Ammon's horn (tissue), 1 donor: ENCODE measurements around the gene FNIP2.
"Not testable (repeated sequence)": the region's sequence is repeated elsewhere in the genome, so short reads cannot be mapped to it uniquely, and the experiment has no call there.

Experiments used
- DNase-seq: peaks from one replicate; pipeline ENCODE4 v3.0.0-alpha.2; 2016; ENCODE audit warnings: low spot score

Gene FNIP2

DNA sequence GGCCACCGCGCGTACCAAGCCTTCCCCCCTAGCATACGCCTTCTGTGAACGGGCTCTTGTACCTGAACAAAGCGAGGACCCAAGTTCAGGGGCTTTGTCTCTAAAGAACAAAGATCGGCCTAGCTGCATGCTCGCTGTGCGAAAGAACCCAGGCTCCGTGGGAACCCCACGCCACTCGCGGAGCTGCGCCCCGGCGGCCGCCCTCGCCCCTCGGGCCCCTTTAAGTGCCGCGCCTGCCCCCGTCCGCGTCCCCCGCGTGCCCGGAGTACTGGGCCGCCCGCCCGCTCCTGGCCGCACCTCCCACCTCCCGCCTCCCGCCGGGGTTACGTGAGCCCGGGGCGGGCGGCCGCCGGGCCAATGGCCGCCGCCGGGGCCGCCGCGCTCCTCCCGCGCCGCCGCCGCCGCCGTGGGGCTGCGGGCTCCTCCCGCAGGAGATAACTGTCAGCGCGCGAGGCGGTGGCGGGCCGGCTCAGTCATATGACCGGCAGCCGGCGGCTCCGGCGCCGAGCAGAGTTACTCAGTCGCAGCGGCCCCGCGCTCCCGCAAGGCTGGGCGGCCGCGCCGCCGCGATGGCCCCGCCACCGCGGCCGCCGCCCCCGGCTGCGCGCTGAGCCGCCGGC, at the start of gene FNIP2:
Gene FNIP2, plus strand, starts transcription at position 472 of the 620 bp plus-strand sequence. CDS start 187 bp downstream, outside the sequence.
- DNase-seq, result peak; percentile 89

DNA sequence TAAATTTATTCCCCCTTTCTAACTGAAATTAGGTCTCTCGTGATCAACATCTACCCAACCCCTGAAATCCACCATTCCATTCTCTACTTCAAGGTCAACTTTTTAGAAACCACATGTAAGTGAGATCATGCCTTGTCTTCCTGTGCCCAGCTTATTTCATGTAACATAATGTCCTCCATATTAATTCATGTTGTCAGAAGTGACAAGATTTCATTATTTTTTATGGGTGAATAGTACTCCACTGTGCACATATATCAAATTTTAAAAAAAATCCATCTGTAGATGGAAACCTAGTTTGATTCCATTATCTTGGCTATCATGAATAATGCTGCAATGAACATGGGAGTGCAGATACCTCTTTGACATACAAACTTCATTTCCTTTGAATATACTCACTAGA, 47.1 kb upstream of the FNIP2 start:
- no peak for DNase-seq

- peak; percentile 69 for DNase-seq
Observed at GRCh38 chr4:158722291-158722916, 46.4 kb upstream of the FNIP2 start.

DNA sequence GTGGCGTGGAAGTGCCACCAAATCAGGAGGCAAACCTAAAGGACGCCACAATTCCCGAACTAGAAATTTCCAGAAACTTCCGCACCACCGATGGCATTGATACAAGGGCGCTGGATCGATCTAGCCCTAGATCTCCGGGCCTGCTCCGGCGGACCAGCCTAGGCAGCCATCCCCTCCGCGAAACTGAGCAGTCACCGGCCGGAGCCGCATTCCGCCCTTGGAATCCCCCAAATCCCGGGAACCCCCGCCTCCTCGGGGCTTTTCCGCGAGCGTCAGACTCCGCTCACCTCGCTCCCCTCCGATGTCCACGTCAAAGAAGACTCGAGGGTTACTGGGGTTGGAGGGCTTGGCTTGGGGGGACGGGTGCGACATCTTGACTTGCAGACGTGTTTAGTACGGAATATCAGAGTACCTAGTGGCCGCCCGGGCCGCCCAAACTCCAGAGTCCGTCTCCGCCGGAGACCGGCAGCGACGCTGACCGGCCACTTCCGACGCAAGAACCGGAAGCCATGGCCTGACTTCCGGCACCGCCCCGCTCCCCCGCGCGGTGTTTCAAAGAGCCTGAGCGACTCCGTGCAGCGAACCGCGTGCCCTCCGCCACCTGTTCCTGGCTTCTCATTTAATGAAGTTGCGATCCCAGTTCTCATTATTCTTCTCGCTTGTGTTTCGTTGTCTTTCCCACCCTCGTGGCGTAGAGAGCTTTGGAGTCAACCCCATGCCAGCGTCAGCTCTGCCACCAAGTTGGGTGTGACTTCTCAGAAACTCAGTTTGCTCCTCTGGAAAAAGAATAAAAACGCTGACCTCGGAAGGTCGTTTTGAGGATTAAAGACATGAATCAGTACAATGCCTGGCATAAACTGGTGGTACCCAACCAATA, 45.7 kb upstream of the FNIP2 start, which contains the start of gene PPID:
Gene PPID, minus strand, starts transcription at position 480 of the 877 bp plus-strand sequence. Its CDS starts 108 bp downstream, at position 372.
- peak; percentile 89 for DNase-seq

GRCh38 chr4:158724637-158725036, 44.2 kb upstream of the FNIP2 start:
- DNase-seq, result no peak

GRCh38 chr4:158726633-158727032, 42.2 kb upstream of the FNIP2 start:
- DNase-seq, result no peak

DNA sequence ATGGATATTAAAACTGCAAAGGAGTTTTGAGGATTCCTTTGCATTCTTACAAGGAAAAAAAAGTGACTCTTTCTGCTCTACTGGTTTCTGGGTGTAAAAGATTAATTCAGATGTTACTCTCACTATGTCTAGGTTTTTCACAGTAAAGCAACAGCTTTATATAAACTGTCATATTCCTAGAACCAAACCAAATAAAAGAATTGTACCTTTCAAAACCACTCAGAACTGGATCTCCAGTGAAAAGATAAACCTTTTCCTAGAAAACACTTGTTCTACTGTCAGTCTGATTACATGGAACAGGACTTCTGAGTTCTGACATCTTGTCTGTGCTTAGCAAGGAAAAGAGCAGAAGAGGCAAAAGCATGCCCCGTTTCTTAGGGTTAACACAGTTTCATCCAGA, 40.6 kb upstream of the FNIP2 start:
- no peak for DNase-seq

DNA sequence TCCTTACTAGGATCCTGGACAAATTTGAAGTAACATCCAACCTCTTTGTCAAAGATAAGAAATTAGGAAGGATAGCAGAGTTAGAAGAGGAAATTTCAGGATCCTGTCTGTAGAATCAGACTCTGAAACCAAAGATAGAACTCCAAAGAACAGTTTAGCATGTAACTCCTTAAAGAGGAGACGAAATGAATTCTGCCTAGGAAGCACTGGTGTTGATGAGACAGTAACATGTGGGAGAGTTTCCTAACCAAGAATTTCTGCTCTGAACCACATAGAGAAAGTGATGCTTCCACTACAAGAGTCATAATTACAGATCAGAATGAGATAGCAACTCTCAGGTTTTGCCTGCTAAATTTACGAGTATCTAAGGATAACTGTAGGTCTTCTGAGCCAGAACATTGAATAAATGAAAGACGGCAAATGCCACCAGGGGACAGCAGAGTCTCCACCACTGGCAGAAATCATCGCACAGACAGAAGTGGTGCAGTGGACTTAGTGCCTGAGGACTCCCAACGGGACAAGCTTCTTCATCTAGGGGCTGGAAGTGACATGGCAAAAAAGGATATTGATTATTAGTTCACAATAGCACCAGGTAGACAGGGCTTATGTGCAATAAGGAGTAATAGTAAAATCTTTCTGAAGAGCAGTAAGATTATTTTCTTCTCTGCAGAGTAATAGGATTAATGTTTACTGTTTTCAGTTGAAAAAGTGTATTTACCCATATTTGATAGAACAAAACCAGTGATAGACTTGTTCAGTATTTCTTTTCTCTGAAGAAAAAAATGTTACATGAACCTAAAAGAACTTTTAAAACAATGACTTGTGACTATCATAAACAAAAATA, 38.9 kb upstream of the FNIP2 start:
- DNase-seq, result peak; percentile 89

- no peak for DNase-seq
Observed at GRCh38 chr4:158738866-158739265, 30.0 kb upstream of the FNIP2 start.

GRCh38 chr4:158739600-158739999, 29.2 kb upstream of the FNIP2 start:
- no peak for DNase-seq

GRCh38 chr4:158741326-158742021, 27.4 kb upstream of the FNIP2 start:
- no peak for DNase-seq

DNA sequence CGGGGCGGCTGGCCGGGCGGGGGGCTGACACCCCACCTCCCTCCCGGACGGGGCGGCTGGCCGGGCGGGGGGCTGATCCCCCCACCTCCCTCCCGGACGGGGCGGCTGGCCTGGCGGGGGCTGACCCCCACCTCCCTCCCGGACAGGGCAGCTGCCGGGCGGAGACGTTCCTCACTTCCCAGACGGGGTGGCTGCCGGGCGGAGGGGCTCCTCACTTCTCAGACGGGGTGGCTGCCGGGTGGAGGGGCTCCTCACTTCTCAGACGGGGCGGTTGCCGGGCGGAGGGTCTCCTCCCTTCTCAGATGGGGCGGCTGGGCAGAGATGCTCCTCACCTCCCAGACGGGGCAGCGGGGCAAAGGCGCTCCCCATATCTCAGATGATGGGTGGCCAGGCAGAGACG, 22.3 kb upstream of the FNIP2 start:
- DNase-seq, result not testable (repeated sequence)

GRCh38 chr4:158750379-158750778, 18.4 kb upstream of the FNIP2 start:
- DNase-seq, result no peak

GRCh38 chr4:158754385-158755180, 14.2 kb upstream of the FNIP2 start:
- DNase-seq, result no peak

DNA sequence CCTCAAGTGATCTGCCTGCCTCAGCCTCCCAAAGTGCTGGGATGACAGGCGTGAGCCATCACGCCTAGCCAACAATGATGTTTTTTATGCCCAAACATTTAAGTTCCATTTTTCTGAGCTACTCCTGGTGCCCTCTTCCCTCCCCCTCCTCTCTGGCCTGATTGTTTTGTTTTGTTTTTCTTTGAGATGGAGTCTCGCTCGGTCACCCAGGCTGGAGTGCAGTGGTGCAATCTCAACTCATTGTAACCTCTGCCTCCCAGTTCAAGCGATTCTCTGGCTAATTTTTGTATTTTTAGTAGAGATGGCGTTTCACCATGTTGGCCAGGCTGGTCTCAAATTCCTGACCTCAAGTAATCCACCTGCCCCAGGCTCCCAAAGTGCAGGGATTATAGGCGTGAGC, 13.0 kb upstream of the FNIP2 start:
- not testable (repeated sequence) for DNase-seq

DNA sequence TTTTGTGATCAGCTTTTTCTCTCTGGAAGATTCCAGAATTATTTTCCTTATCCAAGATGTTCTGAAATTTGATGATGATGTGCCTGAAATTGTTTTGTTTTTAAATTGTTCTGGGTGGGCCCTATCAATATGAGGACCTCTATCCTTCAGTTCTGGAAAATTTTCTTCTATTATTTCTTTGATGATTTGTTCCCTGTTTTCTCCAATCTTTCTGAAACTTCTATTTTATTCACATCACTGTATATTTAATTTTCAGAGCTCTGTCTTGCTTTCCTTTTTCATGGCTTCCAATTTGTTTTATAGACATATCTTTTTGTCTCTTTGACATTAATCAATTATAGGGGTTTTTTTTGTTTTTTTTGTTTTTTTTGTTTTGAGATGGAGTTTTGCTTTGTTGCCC, 12.2 kb upstream of the FNIP2 start:
- no peak for DNase-seq

- no peak for DNase-seq
Observed at GRCh38 chr4:158758142-158758541, 10.7 kb upstream of the FNIP2 start.

DNA sequence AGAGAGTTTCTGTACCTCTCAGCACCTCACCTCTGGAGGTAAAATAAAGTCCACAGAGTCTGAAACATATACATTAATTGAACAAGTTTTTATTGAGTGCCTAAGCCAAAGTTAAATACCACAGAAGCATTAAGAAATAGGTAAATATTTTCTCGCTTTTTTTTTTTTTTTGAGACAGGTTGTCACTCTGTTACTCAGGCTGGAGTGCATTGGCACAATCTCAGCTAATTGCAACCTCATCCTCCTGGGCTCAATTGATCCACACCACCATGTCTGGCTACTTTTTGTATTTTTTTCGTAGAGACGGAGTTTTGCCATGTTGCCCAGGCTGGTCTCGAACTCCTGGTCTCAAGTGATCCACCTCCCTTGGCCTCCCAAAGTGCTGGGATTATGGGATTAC, 10.1 kb upstream of the FNIP2 start:
- DNase-seq, result no peak

GRCh38 chr4:158759539-158759938, 9.3 kb upstream of the FNIP2 start:
- DNase-seq, result not testable (repeated sequence)

GRCh38 chr4:158760866-158761265, 8.0 kb upstream of the FNIP2 start:
- DNase-seq, result no peak
